Measurements from ENCODE around the gene HSPB2.

DNA sequence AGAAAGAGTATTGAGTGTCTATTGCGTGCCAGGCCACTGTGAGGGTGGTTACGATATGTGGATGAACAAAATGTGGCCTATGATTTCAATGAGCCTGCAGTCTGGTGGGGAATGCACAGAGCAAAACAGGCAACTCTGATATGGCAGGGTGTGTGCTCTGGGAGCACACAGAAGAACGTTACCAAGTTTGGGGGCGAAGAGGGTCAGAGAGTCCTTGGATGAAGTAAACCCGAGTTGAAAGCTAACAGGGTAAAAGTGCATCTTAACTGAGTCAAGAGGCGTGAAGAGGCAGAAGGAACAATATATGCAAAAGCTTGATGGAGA is 32.9 kb upstream of the HSPB2 start:
- TF ChIP-seq, protein P1, sequence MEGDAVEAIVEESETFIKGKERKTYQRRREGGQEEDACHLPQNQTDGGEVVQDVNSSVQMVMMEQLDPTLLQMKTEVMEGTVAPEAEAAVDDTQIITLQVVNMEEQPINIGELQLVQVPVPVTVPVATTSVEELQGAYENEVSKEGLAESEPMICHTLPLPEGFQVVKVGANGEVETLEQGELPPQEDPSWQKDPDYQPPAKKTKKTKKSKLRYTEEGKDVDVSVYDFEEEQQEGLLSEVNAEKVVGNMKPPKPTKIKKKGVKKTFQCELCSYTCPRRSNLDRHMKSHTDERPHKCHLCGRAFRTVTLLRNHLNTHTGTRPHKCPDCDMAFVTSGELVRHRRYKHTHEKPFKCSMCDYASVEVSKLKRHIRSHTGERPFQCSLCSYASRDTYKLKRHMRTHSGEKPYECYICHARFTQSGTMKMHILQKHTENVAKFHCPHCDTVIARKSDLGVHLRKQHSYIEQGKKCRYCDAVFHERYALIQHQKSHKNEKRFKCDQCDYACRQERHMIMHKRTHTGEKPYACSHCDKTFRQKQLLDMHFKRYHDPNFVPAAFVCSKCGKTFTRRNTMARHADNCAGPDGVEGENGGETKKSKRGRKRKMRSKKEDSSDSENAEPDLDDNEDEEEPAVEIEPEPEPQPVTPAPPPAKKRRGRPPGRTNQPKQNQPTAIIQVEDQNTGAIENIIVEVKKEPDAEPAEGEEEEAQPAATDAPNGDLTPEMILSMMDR (IDR thresholded peaks at IDR 0.05 in 2 of 3, conservative IDR thresholded peaks at IDR 0.05 in 1 of 3; ENCODE audit: borderline replicate concordance in 1 of 3, insufficient read depth in 1 of 3, low read depth in 2 of 3, low read length in 2 of 3) = no peak
- TF ChIP-seq, protein P2, sequence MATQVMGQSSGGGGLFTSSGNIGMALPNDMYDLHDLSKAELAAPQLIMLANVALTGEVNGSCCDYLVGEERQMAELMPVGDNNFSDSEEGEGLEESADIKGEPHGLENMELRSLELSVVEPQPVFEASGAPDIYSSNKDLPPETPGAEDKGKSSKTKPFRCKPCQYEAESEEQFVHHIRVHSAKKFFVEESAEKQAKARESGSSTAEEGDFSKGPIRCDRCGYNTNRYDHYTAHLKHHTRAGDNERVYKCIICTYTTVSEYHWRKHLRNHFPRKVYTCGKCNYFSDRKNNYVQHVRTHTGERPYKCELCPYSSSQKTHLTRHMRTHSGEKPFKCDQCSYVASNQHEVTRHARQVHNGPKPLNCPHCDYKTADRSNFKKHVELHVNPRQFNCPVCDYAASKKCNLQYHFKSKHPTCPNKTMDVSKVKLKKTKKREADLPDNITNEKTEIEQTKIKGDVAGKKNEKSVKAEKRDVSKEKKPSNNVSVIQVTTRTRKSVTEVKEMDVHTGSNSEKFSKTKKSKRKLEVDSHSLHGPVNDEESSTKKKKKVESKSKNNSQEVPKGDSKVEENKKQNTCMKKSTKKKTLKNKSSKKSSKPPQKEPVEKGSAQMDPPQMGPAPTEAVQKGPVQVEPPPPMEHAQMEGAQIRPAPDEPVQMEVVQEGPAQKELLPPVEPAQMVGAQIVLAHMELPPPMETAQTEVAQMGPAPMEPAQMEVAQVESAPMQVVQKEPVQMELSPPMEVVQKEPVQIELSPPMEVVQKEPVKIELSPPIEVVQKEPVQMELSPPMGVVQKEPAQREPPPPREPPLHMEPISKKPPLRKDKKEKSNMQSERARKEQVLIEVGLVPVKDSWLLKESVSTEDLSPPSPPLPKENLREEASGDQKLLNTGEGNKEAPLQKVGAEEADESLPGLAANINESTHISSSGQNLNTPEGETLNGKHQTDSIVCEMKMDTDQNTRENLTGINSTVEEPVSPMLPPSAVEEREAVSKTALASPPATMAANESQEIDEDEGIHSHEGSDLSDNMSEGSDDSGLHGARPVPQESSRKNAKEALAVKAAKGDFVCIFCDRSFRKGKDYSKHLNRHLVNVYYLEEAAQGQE (IDR thresholded peaks at IDR 0.05; ENCODE audit: low read depth) = no peak
- no peak for TF ChIP-seq RAD21 (IDR thresholded peaks at IDR 0.05; ENCODE audit: low read depth)
- no peak for TF ChIP-seq ZNF274 (IDR thresholded peaks at IDR 0.05; ENCODE audit: low read depth, low read length)
- no peak for TF ChIP-seq YY1 (IDR thresholded peaks at IDR 0.05; ENCODE audit: extremely low read depth, insufficient replicate concordance, low read depth, low read length)
- TF ChIP-seq CBX3 (IDR thresholded peaks at IDR 0.05; ENCODE audit: low read depth) = no peak
- no peak for TF ChIP-seq POLR2AphosphoS5 (IDR thresholded peaks at IDR 0.05; ENCODE audit: low read depth, low read length)
- no peak for TF ChIP-seq EZH2 (IDR thresholded peaks at IDR 0.05)
- TF ChIP-seq POLR2A (IDR thresholded peaks at IDR 0.05; ENCODE audit: borderline replicate concordance, extremely low read depth, insufficient read depth, insufficient read length) = no peak
- no peak for TF ChIP-seq SRF (IDR thresholded peaks at IDR 0.05; ENCODE audit: low read depth)
- TF ChIP-seq EGR1 (IDR thresholded peaks at IDR 0.05; ENCODE audit: low read depth) = no peak
